ENCODE data around the gene PCYT1A. TPM values are rescaled to one million over a fixed set of nuclear protein-coding genes. Genes with fewer than 3 reads are reported as not detected.

The PCYT1A gene
- total and polyA plus RNA-seq, 10 of the 15 experiments (the other 5 are each of a cell fraction or from before 2014, with no cell fraction given), result 10.8 to 64.3 (median 48.6) TPM

- H3K4me3 ChIP-seq, result no peak overlapping the region
- ChIA-PET RAD21 (ENCODE audit: unreplicated experiment) (no interaction called here), SMC1A (ENCODE audit: uncharacterized antibody, unreplicated experiment) (interaction anchor here (1.4 to 1.5 kb wide), 2 partner anchors 58 to 163 kb away, joined by 3 to 4 read pairs; no protein-coding TSS in a partner anchor), CTCF (interaction anchor here (1.0 to 1.8 kb wide), 2 partner anchors 11 to 286 kb away, joined by 3 to 5 read pairs; no protein-coding TSS in a partner anchor), POLR2A (no interaction called here)
- H3K36me3 ChIP-seq (ENCODE audit: control insufficient read depth in 2 of 2, insufficient read depth in 2 of 2, low read length in 1 of 2), result peaks cover 0 to 2% of the 10 kb centered on the region in 2 experiments; a peak in 3 of 4 replicates
- no peak for TF ChIP-seq CHD1 (IDR thresholded peaks at IDR 0.05; ENCODE audit: low read depth, low read length)
- TF ChIP-seq STAT1 (conservative IDR thresholded peaks at IDR 0.05), result no peak
- no peak for TF ChIP-seq BCL3 (IDR thresholded peaks at IDR 0.05; ENCODE audit: borderline replicate concordance, insufficient read depth, low read depth, low read length, poor library complexity, severe bottlenecking)
- no peak for TF ChIP-seq SUZ12 (IDR thresholded peaks at IDR 0.05; ENCODE audit: unreplicated experiment)
- no peak for TF ChIP-seq PKNOX1 (IDR thresholded peaks at IDR 0.05)
- no peak for FAIRE-seq
- no peaks in the 10 kb centered on the region for H3K27me3 ChIP-seq (replicated peaks in 1 of 2; ENCODE audit: control insufficient read depth in 2 of 2, insufficient read depth in 2 of 2, low read length in 1 of 2)
- no peaks in the 10 kb centered on the region for H3K79me2 ChIP-seq (ENCODE audit: control insufficient read depth, insufficient read depth, low read length)
- intact Hi-C loops (cut with micrococcal nuclease; ENCODE audit: unreplicated experiment), result no loop called here
- 96% methylated on average over 8 of the region's 8 CpGs for WGBS (ENCODE audit: insufficient coverage, insufficient replicate concordance, low lambda C conversion rate, missing lambda C conversion rate)
- in situ Hi-C loops (cut with MboI), result no loop called here
- H3K4me1 ChIP-seq (ENCODE audit: control insufficient read depth, insufficient read depth, low read length), result peaks cover 28% of the 10 kb centered on the region
- no peak overlapping the region for H3K9ac ChIP-seq (ENCODE audit: control insufficient read depth, insufficient read depth, low read length)
- no TSS peak for BruUV-seq (replicated peaks)
- no peak overlapping the region for H2AFZ ChIP-seq (ENCODE audit: control insufficient read depth, low read depth, low read length)
- no peaks in the 10 kb centered on the region for H3K9me3 ChIP-seq (replicated peaks; ENCODE audit: control insufficient read depth, insufficient read depth, low read length)
- no peak overlapping the region for H3K27ac ChIP-seq (ENCODE audit: control insufficient read depth, insufficient read depth)
- no peaks in the 10 kb centered on the region for H4K20me1 ChIP-seq (ENCODE audit: control insufficient read depth, insufficient read depth)
- H3K4me2 ChIP-seq (ENCODE audit: control insufficient read depth, insufficient read depth), result no peak overlapping the region
- DNase-seq (ENCODE audit: low read depth, low spot score), result no peak
- no peak for ATAC-seq
Measured at GRCh38 chr3:196236223-196236622, 51.3 kb downstream of the PCYT1A start.

All from GM12878 (cell line).